Activated naive CD8-positive, alpha-beta T cell treated with anti-CD3 and anti-CD28 coated beads for 36 hours (primary cell): ENCODE data around the gene ETS1. TPM values are rescaled to one million over a fixed set of nuclear protein-coding genes. Genes with fewer than 3 reads are reported as not detected.

Experiments
- DNase-seq: peaks from one replicate; pipeline ENCODE4 v3.0.0; 2021
- H3K27ac Mint-ChIP-seq: one replicate; pipeline ENCODE4 v1.8.0; 2022; ENCODE audit warnings: mild to moderate bottlenecking, moderate library complexity, mixed read lengths
- H3K27me3 Mint-ChIP-seq: one replicate; pipeline ENCODE4 v1.8.0; 2022; ENCODE audit warnings: mild to moderate bottlenecking, mixed read lengths
- H3K36me3 Mint-ChIP-seq: one replicate; pipeline ENCODE4 v1.8.0; 2021; ENCODE audit warnings: mild to moderate bottlenecking, mixed read lengths
- H3K4me1 Mint-ChIP-seq: one replicate; pipeline ENCODE4 v1.8.0; 2021; ENCODE audit warnings: mixed read lengths
- H3K4me3 Mint-ChIP-seq: one replicate; pipeline ENCODE4 v1.8.0; 2022; ENCODE audit warnings: mild to moderate bottlenecking, moderate library complexity, mixed read lengths
- H3K9me3 Mint-ChIP-seq: one replicate; pipeline ENCODE4 v1.8.0; 2022; ENCODE audit warnings: mixed read lengths
- total RNA-seq, 2 experiments: library from RNA; stranded (reverse); gene quantifications; one replicate each; pipeline ENCODE4 v1.2.3, GENCODE V29; 2021

Gene ETS1
- total RNA-seq, 2 experiments from 2014 or later: 426 to 430 TPM

DNA sequence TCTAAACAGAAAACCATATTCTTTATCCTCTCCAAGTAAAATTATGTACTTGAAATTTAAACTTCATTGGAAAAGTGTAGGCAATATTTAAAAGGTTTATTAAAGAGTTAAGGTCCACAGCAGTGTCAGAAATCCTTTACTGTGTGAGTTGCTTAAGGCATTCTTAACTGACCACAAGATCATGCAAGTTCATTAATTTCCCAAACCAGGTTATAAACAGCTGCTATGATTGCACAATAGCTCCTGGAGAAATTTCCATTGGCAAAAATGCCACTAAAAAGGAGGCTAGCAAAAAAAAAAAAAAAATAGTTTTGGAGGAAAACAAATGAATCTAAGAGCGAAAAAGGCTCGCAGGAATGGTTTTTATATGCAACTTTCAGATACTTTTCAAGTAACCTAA lies 106.2 kb downstream of the ETS1 start:
- Mint-ChIP-seq H3K27ac (peak overlapping the region; percentile 98), H3K36me3 (peaks cover 96% of the 10 kb centered on the region), H3K27me3 (no peaks in the 10 kb centered on the region), H3K9me3 (no peaks in the 10 kb centered on the region), H3K4me3 (peak overlapping the region; percentile 85), H3K4me1 (peaks cover 96% of the 10 kb centered on the region)
- no peak for DNase-seq

DNA sequence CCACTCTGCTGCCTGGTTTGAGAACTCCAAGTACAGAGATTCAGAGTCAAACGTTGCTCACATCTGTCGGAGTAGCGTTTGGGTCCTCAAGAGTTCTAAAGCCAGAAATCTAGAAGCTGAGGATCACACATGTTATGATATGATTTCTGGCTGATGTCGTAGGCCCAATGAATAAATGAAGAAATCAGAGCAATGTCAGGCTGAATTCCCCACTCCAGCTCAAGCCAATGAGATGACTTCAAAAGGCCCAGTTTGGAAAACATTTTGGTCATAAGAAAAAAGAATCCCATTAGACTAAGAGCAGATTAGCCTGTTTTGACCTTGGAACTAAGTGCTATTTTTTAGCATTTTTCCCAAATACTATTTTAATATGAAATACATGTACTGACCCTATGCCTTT lies 106.7 kb downstream of the ETS1 start:
- H3K36me3 Mint-ChIP-seq: peaks cover 96% of the 10 kb centered on the region
- H3K9me3 Mint-ChIP-seq: no peaks in the 10 kb centered on the region
- no peaks in the 10 kb centered on the region for H3K27me3 Mint-ChIP-seq
- peak overlapping the region; percentile 85 for H3K4me3 Mint-ChIP-seq
- DNase-seq: no peak
- peak overlapping the region; percentile 98 for H3K27ac Mint-ChIP-seq
- peaks cover 96% of the 10 kb centered on the region for H3K4me1 Mint-ChIP-seq

DNA sequence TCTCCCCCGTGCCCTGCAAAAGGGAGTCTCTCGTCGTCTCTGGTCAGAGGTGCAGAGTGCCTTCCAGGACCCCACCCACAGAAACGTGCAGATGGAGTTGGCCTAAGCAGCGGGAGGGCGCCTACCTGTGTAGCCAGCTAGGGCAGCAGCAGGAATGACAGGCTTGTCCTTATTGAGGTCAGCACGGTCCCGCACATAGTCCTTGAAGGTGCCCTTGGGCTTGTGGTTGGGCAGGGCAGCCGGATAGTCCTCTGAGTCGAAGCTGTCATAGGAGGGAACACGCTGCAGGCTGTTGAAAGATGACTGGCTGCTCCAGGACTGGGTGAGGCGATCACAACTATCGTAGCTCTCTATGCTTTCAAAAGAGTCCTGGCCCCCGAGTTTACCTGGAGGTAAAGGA lies 107.3 kb downstream of the ETS1 start:
- H3K9me3 Mint-ChIP-seq: no peaks in the 10 kb centered on the region
- peaks cover 96% of the 10 kb centered on the region for H3K36me3 Mint-ChIP-seq
- no peak for DNase-seq
- peaks cover 96% of the 10 kb centered on the region for H3K4me1 Mint-ChIP-seq
- peak overlapping the region; percentile 98 for H3K27ac Mint-ChIP-seq
- no peaks in the 10 kb centered on the region for H3K27me3 Mint-ChIP-seq
- H3K4me3 Mint-ChIP-seq: peak overlapping the region; percentile 85

DNA sequence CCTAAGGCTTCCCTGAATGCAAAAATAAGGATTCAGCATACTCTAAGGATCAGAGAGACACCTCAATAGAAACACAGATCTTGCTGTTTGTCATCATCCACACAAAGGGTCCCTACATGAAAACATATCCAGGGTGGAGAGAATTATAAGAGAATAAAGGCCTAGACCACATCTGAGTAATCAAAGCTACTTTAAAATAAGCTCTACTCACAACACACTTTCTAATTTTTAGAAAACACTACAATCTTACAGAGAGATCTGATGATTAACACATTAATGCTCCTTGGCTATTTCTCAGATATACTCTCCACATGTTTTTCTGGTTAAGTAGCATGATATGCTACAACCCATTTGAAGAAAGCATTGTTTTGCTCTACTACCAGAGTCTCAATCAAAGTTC lies 108.2 kb downstream of the ETS1 start:
- Mint-ChIP-seq H3K4me3 (peak overlapping the region; percentile 85), H3K27ac (peak overlapping the region; percentile 98), H3K4me1 (peaks cover 97% of the 10 kb centered on the region), H3K27me3 (no peaks in the 10 kb centered on the region), H3K9me3 (no peaks in the 10 kb centered on the region), H3K36me3 (peaks cover 96% of the 10 kb centered on the region)
- DNase-seq: no peak

DNA sequence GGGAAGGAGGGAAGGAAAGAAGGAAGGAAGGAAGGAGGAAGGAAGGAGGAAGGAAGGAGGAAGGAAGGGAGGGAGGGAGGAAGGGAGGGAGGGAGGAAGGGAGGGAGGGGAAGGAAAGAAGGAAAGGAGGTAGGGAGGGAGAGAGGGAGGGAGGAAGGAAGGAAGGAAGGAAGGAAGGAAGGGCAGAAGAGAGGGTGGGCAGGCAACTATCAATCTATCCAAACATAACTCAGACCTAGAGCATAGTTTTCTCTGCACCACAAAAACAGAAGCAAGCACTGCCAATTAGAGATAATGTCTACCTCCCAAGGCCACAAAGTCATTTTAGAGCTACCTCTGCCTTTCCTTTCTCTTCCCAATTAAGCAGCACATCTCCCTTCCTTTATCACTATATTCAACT lies 109.1 kb downstream of the ETS1 start:
- Mint-ChIP-seq H3K27me3 (no peaks in the 10 kb centered on the region), H3K4me1 (peaks cover 97% of the 10 kb centered on the region), H3K9me3 (no peaks in the 10 kb centered on the region), H3K27ac (peak overlapping the region; percentile 98), H3K36me3 (peaks cover 96% of the 10 kb centered on the region), H3K4me3 (peak overlapping the region; percentile 85)
- no peak for DNase-seq

DNA sequence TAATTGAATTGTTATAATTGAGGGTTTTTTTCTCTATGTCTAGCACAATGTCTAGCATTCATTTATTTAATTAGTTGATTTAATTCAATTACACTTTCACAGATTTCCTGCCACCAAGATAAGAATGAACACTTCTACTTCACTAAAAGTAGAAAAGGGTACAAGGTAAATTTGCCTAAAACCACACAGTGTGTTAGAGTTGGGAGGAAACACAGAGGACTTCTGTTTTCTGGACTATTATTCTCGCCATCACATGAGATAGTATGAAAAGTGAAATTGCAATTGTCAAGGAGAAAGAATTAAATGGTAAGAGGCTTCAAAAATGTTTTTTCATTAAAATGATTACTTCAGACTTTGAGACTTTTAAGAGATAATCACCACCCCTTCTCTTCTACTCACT lies 109.5 kb downstream of the ETS1 start:
- H3K9me3 Mint-ChIP-seq: no peaks in the 10 kb centered on the region
- H3K27me3 Mint-ChIP-seq: no peaks in the 10 kb centered on the region
- peaks cover 96% of the 10 kb centered on the region for H3K36me3 Mint-ChIP-seq

DNA sequence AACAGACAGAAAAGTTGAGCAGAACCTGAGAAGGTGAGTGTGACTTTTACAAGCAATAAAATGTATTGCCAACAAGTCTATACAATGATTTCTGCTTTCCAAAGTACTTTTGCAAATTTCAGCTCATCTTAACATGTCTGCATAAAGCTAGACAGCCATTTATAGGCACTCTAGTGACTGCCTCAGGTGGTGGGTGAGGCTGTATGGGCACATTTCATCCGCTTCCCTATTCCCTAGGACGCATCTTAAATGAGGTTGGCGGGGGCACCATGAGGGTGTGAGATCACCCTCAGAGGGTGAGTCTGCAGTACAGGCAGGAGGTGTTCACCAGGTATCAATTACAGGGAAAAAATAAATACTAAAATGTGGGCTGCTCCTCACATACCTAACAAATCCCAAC lies 110.1 kb downstream of the ETS1 start:
- H3K27ac Mint-ChIP-seq: peak overlapping the region; percentile 98
- H3K9me3 Mint-ChIP-seq: no peaks in the 10 kb centered on the region
- no peak for DNase-seq
- H3K4me1 Mint-ChIP-seq: peaks cover 99% of the 10 kb centered on the region
- peak overlapping the region; percentile 78 for H3K4me3 Mint-ChIP-seq
- H3K27me3 Mint-ChIP-seq: no peaks in the 10 kb centered on the region
- H3K36me3 Mint-ChIP-seq: peaks cover 97% of the 10 kb centered on the region

More for the DNA sequence above, 109.5 kb downstream of the ETS1 start:
- peak overlapping the region; percentile 98 for H3K27ac Mint-ChIP-seq
- DNase-seq: no peak
- peak overlapping the region; percentile 78 for H3K4me3 Mint-ChIP-seq
- peaks cover 97% of the 10 kb centered on the region for H3K4me1 Mint-ChIP-seq

DNA sequence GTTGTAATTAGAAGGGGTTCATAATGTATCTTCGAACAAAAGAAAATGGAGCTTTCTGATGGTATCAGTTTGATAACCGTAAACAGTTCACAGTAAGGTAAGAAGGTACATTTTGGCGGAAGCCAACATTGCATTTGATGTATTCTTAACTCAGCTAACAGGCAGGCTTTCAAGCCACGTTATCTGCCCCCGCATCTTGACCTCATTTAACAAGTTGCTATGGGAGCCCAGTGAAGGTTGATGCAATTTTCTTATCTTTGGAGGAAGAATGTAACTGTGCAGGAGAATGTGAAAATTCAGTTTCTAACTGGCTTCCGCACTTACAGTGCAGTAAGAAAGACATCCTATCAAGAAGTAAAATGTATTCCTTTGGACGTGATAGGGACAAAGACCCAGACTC lies 110.6 kb downstream of the ETS1 start:
- H3K27me3 Mint-ChIP-seq: no peaks in the 10 kb centered on the region
- peak overlapping the region; percentile 98 for H3K27ac Mint-ChIP-seq
- peak overlapping the region; percentile 78 for H3K4me3 Mint-ChIP-seq
- DNase-seq: no peak
- no peaks in the 10 kb centered on the region for H3K9me3 Mint-ChIP-seq
- H3K4me1 Mint-ChIP-seq: peaks cover 97% of the 10 kb centered on the region
- H3K36me3 Mint-ChIP-seq: peaks cover 97% of the 10 kb centered on the region

DNA sequence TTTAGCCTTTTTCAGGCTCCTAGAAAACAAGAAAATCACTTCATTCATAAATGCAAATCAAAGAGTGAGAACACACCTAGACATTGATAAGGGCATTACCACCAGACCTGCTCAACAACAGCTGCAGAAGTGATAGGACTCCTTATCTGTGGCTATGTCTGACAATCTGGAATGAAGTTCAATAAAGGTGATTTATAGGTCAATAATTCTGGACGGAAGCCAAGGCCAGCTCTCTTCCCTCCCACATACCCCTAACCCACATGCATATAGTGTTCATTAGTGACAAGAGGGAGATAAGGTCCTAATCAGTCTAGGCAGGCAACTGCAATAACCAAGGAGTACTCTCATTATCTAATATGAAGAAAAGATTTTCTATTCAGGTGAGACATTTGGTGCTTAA lies 111.3 kb downstream of the ETS1 start:
- Mint-ChIP-seq H3K4me1 (peaks cover 97% of the 10 kb centered on the region), H3K36me3 (peaks cover 97% of the 10 kb centered on the region), H3K9me3 (no peaks in the 10 kb centered on the region), H3K27me3 (no peaks in the 10 kb centered on the region), H3K4me3 (peak overlapping the region; percentile 78), H3K27ac (peak overlapping the region; percentile 98)
- no peak for DNase-seq

DNA sequence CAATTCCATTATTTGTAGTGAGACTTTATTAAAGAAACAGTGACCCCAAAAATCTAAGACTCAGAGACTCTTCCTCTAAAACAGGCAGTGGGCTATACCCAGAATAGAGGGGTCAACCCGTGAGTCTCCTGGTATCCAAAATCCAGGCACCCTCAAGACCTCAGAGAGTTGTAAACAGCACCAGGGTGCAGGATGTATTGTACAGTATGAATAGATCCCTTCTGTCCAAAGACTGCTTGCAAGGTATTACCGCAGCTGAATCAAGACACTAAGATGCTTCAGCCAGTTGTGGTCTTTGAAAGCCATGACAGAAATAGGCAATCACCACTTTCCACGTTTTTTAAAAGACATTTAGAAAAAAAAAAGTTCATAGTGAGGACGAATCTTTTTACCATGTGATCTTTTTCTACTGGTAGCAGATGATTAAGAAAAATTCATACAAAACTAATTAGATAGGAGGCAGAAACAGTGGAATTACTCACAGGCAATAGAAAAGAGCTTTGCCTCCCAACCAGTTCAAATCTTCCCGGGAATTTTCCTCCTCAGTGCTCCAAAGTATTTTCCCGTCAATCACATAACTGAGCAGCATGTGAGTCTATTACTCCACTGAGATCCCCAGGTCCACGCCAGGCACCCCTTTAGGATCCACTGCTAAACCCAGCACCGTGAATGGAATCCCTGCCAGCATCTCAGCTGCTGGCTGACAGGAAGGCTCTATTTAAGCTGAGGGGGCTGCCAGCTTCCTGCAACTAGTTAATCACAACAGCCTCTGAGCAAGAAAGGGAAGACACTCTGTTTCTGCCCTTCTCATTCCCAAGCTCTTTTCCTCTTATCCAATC lies 113.1 kb downstream of the ETS1 start:
- no peaks in the 10 kb centered on the region for H3K9me3 Mint-ChIP-seq
- peaks cover 90% of the 10 kb centered on the region for H3K36me3 Mint-ChIP-seq
- peaks cover 94% of the 10 kb centered on the region for H3K4me1 Mint-ChIP-seq
- DNase-seq: no peak
- peak overlapping the region; percentile 78 for H3K4me3 Mint-ChIP-seq
- no peaks in the 10 kb centered on the region for H3K27me3 Mint-ChIP-seq
- H3K27ac Mint-ChIP-seq: peak overlapping the region; percentile 98

DNA sequence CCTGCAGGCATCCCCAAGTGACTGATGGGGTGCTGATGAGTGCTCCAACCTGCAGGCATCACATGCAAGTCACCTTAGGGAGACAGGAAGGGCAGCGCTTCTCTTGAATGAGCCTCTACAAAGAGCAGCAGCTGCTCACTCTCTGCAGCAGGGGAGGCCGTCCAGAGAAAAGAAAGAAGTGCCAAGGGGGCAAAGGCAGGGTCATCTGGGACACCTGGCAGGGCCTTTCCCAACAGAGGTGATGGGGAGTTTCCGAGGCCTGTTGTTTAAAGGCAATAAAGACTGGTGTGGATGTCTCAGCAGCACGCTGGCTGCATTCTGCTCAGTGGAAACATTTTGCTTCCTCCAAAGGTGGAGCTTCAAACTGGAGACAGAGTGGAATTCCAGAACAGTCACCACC lies 113.7 kb downstream of the ETS1 start:
- no peaks in the 10 kb centered on the region for H3K9me3 Mint-ChIP-seq
- H3K36me3 Mint-ChIP-seq: peaks cover 90% of the 10 kb centered on the region
- peaks cover 94% of the 10 kb centered on the region for H3K4me1 Mint-ChIP-seq
- no peak for DNase-seq
- H3K27ac Mint-ChIP-seq: peak overlapping the region; percentile 98
- no peaks in the 10 kb centered on the region for H3K27me3 Mint-ChIP-seq
- H3K4me3 Mint-ChIP-seq: peak overlapping the region; percentile 78

DNA sequence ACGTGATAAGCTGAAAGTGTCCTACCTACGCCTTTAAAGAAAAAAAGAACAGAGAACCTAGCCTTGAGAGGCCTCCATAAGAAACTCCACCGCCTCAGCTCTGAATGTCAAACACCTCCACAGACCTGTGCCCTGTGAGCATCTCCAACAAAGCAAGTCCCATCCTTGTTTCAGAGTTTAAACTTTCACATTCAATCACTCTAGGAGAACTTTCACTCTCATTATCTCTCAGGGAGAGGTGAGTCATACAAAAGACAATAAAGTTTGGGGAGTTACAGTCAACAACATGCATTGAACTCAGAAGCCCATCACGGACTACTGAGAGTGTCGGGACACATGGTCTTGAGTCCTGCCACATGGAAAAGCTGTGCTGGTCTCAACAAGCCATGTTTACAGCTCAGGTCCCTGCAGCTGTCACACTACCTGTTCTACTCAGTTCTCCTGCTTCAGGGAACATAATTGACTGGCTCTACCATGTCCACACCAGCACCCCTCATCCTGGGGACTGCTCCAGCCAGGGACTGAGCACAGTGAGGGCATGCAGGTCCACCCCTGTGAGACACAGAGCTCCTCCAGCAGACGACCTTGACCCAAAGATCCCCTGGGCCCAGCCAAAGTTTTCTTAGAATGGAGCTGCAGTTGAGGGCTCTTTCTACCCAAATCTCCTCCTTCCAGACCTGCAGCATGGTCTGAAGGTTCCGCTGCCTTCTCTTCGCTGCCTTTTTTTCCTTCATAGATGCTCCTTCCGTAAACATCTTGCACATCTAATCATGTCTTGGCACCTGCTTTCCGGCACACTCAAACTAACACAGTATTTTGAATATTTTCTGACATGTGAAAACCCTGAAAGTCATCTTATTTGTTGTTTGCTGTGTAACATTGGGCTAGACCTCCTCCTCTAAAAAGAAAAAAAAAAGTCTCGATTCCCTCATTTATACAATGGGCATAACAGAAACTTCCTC lies 114.9 kb downstream of the ETS1 start:
- Mint-ChIP-seq H3K36me3 (peaks cover 90% of the 10 kb centered on the region), H3K4me3 (peak overlapping the region; percentile 78), H3K27me3 (no peaks in the 10 kb centered on the region), H3K9me3 (no peaks in the 10 kb centered on the region), H3K4me1 (peaks cover 96% of the 10 kb centered on the region), H3K27ac (peak overlapping the region; percentile 98)
- DNase-seq: peak; percentile 78

DNA sequence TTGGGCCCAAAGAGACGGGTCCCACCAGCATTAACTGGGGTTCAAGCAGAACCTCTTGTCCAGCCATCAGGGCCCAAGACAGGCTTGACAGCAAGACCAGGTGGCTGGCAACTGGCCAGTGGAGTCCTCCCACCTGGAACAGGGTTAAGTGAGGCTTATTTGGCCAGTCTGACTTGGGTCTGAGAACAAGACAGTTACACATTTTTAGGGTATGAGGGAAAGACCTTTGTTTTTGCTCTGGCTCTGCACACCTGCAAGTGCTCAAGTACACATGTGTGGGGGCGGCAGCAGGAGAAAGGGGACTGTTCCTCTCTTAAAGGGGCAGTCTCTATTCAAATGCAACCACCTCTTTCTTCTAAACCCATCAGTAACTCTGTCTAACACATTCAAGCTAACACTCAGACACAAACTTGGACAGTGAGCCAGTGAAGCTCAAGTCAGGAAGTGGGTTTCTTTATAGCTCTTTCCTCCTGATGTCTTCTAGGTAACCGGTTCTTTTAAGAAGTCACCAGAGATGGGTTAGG lies 116.2 kb downstream of the ETS1 start:
- peaks cover 96% of the 10 kb centered on the region for H3K4me1 Mint-ChIP-seq
- peak; percentile 71 for DNase-seq
- no peaks in the 10 kb centered on the region for H3K9me3 Mint-ChIP-seq
- H3K36me3 Mint-ChIP-seq: peaks cover 90% of the 10 kb centered on the region
- H3K27me3 Mint-ChIP-seq: no peaks in the 10 kb centered on the region
- H3K27ac Mint-ChIP-seq: peak overlapping the region; percentile 98
- H3K4me3 Mint-ChIP-seq: peak overlapping the region; percentile 78

DNA sequence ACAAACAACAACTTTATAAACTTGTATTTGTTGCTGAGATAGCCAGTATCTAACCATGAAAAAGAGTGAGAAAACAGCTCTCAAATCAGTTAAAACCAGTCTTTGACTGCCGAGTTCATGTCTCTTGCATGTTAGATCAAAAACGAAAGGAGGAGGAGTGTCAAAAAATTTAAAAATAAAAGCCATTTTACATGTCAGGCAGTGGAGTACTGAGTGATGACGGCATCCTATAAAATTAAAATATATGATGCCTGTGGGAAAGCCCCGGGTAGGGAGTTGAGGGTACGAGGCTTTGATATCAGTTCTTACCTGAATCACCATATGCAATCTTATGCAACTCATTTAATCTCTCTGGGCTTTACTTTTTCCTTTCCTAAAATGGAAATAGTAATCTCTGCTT lies 117.3 kb downstream of the ETS1 start:
- Mint-ChIP-seq H3K4me3 (peak overlapping the region; percentile 71), H3K9me3 (no peaks in the 10 kb centered on the region), H3K27me3 (no peaks in the 10 kb centered on the region), H3K36me3 (peaks cover 89% of the 10 kb centered on the region), H3K4me1 (peaks cover 96% of the 10 kb centered on the region), H3K27ac (peak overlapping the region; percentile 98)
- DNase-seq: peak; percentile 49

DNA sequence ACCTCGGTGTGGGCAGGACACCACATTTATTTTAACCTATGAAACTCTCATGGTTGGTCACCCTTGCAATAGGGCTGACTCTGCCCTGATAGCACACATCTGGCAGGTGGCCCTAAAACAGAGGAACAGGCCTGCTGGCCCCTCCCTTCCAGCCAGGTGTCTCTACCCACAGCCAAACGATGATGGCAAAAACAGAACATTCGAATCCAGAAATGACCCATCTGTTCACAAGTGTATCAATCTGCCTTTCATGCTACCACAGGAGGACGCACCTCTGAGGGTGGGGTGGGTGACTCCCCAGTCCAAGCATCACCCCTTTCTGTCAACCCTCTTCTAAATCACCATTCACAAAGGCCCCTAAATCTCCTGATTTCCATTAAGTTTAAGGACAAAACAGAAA lies 118.1 kb downstream of the ETS1 start:
- peaks cover 96% of the 10 kb centered on the region for H3K4me1 Mint-ChIP-seq
- peak overlapping the region; percentile 71 for H3K4me3 Mint-ChIP-seq
- no peaks in the 10 kb centered on the region for H3K27me3 Mint-ChIP-seq
- DNase-seq: peak; percentile 53
- H3K36me3 Mint-ChIP-seq: peaks cover 89% of the 10 kb centered on the region
- H3K27ac Mint-ChIP-seq: peak overlapping the region; percentile 98
- H3K9me3 Mint-ChIP-seq: no peaks in the 10 kb centered on the region
